ENCODE results near the gene NUP133. TPM values are rescaled to one million over a fixed set of nuclear protein-coding genes. Genes with fewer than 3 reads are reported as not detected.
"Not testable (repeated sequence)": the region's sequence is repeated elsewhere in the genome, so short reads cannot be mapped to it uniquely, and the experiment has no call there.

Gene NUP133
- total RNA-seq, 1 experiment from 2014 or later, result 38.7 TPM

DNA sequence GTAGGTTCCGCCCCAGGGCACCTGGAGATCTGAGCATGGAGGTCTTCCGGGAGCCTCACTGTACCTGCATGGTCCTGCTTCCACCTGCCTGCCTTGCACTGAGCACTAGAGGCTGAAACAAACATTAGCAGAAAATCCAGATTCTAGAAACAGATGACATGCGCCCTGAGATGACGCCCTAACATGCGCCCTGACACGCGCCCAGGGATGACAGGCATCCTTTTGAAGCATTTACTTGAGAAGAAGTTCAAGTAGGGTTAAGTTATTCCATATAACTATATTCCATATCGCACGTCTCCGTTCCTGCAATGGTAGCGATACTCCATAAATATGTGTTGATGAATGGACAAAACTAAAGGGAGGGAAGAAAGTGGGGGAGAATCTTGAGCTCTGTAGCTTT lies 87.9 kb downstream of the NUP133 start:
- DNase-seq (ENCODE audit: low read depth), result no peak

DNA sequence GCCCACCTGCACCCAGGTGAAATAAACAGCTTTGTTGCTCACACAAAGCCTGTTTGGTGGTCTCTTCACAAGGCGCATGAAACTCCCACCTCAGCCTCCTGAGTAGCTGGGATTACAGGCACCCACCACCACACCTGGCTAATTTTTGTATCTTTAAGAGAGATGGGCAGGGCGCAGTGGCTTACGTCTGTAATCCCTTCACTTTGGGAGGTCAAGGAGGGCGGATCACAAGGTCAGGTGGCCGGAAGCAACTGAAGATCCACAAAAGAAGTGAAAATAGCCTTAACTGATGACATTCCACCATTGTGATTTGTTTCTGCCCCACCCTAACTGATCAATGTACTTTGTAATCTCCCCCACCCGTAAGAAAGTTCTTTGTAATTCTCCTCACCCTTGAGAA lies 89.6 kb downstream of the NUP133 start:
- DNase-seq (ENCODE audit: low read depth), result not testable (repeated sequence)

DNA sequence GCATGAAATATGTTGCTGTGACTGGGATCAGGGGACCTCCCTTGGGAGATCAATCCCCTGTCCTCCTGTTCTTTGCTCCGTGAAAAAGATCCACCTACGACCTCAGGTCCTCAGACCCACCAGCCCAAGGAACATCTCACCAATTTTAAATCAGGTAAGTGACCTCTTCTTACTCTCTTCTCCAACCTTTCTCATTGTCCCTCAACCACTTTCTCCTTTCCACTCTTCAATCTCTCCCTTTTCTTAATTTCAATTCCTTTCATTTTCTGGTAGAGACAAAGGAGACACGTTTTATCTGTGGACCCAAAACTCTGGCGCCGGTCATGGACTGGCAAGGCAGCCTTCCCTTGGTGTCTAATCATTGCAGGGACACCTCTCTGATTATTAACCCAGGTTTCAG lies 95.3 kb downstream of the NUP133 start:
- DNase-seq (ENCODE audit: low read depth), result not testable (repeated sequence)

DNA sequence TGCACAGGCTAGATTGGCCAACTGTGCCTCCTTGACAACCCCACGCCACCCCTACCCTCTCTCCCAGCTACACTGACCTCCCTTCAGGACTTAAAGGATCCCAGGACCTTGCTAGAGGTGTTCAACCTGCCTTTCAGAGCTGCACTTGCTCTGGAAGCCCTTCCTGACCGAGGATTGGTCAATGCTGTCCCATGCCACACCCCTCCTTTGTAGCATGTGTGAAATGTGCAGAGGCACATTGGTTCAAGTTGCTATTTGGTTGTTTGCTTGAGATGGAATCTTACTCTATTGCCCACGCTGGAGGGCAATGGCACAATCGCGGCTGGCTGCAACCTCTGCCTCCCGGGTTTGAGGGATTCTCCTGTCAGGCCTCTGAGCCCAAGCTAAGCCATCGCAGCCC lies 96.1 kb downstream of the NUP133 start:
- no peak for DNase-seq (ENCODE audit: low read depth)

DNA sequence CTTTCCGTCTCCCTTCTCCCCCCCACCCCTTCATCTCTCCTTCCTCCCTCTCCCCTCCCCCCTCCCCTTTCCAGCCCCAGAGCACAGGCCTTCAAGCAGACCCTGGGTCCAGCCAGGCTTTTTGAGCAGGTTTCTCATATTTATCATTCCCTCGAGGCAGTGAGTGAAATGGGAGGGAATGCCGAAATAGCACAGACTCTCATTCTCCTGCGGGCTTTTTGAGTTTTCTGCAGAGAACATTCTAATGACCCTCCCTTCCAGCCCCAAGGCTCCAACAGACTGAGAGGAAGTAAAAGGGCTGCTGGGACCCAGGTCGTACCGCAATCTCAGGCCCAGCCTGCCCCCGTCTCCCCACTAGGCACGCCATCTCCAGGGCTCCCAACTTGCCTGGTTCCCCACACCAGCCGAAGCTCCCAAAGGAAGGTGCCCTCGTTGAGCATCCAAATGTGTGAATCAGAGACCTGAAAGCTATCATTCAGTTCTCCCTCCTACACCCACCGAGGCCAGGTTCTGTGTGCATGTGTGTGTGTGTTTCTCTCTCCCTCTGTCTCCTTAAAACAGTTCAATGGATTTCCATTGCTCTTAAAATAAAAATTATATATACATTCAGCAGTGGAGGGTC lies 96.6 kb downstream of the NUP133 start:
- DNase-seq (ENCODE audit: low read depth), result no peak

GRCh38 chr1:229410692-229411433 lies 97.3 kb downstream of the NUP133 start:
- DNase-seq (ENCODE audit: low read depth), result peak; percentile 84

- no peak for DNase-seq (ENCODE audit: low read depth)
Measured at GRCh38 chr1:229410370-229410691, 97.8 kb downstream of the NUP133 start.

DNA sequence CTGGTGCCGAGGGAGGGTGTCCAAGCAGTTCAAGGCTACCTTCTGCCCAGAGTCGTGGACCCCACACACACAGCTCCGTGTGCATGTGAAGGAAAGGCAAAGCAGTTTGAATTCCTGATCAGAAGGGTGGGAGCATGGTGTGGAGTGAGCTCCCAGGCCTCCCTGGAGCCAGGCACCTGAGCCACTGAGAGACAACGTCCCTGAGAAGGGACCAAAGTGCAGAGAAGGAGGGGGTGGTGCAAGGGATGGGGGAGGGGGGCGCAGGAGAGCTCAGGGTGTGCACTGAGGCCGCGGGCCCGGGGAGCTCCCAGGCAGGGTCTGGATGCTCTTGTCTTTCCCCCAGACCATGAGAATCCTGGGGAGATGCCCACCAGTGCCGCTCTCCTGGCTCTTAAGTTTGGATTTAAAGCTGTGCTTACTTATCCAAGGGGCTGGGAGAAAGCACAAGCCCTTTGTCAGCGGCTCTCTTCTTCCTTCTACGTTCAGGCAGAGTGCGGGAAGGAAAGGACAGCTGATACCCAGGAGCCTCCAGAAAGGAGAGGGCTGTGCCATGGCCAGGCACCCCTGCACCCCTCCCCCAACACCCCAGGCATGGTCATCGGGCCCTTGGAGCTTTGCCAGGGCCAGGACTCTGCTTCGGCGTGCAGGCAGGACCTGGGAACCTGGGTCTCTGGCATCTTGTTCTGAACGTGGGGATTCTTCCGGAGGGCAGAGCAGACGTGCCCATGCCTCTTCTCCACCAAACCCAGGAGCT lies 98.3 kb downstream of the NUP133 start:
- DNase-seq (ENCODE audit: low read depth), result no peak

DNA sequence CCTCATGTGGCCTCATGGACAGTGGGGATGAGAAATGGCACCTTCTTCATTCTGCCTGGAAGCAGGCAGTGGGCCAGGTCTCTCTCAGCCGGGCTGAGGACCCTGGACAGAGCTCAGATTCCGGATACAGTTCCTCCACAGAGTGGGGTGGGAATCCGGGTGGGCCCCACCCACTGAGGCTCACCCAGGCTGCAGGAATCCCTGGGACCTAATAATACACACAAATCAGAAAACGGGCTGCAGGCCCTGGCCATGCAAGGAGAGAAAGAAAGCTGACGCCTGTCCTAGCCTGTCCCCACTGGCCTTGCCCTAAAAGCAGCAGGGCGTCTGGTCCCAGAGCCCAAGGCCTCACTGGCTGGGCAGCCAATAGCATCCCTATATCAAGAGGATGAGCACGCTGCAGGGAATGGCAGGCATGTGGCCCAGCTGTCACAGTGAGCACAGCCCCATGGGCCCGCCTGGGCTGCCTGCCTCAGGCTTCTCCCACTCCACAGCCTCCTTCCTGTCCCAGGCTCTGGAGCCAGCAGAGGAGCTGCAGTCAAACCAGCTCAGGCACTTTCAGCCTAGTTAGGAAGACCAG lies 99.6 kb downstream of the NUP133 start:
- no peak for DNase-seq (ENCODE audit: low read depth)

DNA sequence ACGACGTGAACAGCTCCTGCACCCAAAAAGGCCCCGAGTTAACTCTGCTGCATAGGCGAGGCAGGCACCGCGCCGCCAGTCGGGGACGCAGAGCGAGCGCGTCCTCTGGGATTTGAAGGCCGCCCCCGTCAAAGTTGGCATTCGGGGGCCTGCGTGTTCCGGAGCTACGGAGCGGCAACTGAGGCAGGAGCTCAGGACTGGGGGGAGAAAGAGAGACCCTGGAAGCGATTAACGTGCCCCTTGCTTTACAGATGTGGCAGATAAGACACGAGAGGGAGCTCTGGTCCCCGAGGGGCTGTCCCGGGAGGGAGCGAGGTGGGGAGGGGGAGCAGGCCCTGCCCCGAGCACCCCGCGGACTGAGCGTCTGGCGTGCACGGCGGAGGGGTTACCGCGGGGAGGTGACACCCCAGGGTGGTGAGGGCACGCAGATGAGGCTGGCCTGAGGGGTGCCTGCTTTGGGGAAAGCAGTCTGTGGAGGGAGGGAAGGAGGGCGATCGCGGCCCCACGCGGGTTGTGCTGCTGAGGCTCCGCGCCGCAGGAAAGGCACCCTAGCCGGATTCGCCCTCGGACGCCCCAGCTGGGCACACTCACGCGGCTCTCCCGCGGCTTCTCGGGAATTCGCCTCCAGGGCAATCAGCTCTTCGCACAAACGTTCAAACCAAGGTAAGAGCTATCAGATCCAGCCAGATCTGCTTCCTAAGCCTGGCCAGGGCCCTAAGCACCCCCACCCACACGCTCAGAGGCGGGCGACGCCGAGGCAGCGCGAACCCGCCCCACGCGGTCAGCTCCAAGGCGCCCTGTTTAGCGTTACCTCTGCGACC lies 100.7 kb downstream of the NUP133 start:
- DNase-seq (ENCODE audit: low read depth), result no peak

DNA sequence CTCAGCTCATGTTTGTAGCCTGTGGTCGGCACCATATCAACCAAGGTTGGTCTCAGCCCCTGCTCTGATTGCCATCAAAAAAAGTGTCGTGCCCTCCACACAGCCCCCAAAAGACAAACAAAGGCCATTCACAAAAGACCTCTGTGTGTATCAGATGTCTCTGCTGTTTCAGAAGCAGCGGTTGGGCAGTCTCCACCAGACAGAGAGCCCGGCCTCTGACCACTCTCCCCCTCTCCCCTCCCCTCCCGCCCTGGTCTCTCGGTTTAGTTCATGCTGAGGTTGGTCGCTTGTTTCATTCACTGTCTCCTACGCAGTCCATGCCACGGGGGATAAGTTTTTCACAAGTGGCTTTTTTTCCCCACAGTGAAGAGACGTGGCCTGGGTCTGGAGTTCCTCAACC lies 101.3 kb downstream of the NUP133 start:
- DNase-seq (ENCODE audit: low read depth), result no peak

DNA sequence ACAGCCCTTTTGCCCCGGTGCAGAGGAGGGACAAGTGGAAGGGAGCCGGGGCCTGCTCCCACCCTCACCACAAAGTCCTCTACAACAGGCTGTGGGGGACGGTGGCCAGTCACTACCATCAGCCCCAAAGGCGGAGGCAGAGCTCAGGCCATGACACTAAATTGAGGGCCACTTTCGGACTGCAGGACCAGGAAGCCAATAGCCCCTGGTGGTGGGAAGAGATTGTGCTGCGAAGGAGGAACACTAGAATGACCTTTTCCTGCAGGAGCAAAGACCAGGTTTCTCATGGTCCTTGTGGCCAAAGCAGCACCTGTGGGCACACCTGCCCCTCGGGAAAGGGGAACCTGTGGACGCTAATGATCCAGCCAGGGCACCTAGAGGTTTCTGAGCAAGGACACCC lies 104.6 kb downstream of the NUP133 start:
- DNase-seq (ENCODE audit: low read depth), result no peak

DNA sequence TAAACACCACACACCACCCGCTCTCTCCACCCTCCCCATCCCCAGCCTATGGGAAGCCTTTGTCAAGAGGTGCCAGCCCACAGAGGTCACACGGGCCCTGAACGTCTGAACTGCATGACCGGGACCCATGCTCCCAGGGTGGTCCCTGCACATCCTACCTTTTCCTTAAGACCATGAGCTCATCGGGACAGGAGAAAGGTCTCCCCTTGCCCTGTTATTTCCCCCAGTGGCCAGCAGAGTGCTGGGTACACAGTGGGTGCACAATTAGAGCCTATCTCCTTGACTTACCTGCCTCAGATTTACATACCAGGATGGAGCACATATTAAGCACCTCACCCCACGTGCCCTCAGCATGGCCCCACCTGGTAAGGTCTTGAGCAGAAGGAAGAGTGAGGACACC lies 105.1 kb downstream of the NUP133 start:
- DNase-seq (ENCODE audit: low read depth), result no peak

DNA sequence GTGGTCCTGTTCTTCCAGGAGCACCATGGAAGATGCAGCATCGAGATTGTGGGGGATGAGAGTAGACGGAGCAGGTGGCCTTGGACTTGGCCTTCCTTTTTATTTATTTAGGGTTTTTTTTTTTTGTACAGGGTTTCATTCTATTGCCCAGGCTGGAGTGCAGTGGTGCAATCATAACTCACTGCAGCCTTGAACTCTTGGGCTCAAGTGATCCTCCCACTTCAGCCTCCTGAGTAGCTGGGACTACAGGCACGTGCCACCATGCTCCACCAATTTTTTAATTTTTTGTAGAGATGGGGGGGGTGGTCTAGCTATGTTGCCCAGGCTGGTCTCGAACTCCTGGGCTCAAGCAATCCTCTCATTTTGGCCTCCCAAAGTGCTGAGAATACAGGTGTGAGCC lies 105.8 kb downstream of the NUP133 start:
- DNase-seq (ENCODE audit: low read depth), result not testable (repeated sequence)

GRCh38 chr1:229397762-229398161 lies 110.4 kb downstream of the NUP133 start:
- no peak for DNase-seq (ENCODE audit: low read depth)

- DNase-seq (ENCODE audit: low read depth), result no peak
Measured at GRCh38 chr1:229396585-229397206, 111.4 kb downstream of the NUP133 start.

- DNase-seq (ENCODE audit: low read depth), result not testable (repeated sequence)
Measured at GRCh38 chr1:229394517-229394916, 113.6 kb downstream of the NUP133 start.

GRCh38 chr1:229392936-229393335 lies 115.2 kb downstream of the NUP133 start:
- no peak for DNase-seq (ENCODE audit: low read depth)
